OCI-LY7 (cell line): ENCODE measurements around the gene CDH23. TPM values are rescaled to one million over a fixed set of nuclear protein-coding genes. Genes with fewer than 3 reads are reported as not detected.

Experiments used
- BruUV-seq: library from RNA; stranded (reverse); fragments of 400-500 nt; replicated peaks from 2 replicates; lab custom pipeline; 2021; lab: Mats Ljungman, UMichigan
- CTCF ChIA-PET: fragments of 300-600 bp; sonication (Branson Sonifier 250); formaldehyde crosslinking; loops from one replicate; lab custom pipeline; 2022; ENCODE audit warnings: antibody characterized with exemption; ENCODE audit not compliant: unreplicated experiment; lab: Charles Lee
- POLR2A ChIA-PET: fragments of 300-600 bp; sonication (Branson Sonifier 250); formaldehyde crosslinking; loops from one replicate; lab custom pipeline; 2022; ENCODE audit warnings: antibody characterized with exemption; lab: Charles Lee
- DNase-seq: peaks from one replicate; pipeline ENCODE4 v3.0.0-alpha.2; 2015; ENCODE audit warnings: low spot score
- H2AFZ ChIP-seq: fragments of 200-600 bp; sonication (generic), shearing (Covaris generic); 2 replicates; pipeline ENCODE4 v1.6.1; 2014; ENCODE audit warnings: mild to moderate bottlenecking, antibody characterized with exemption, low read length, moderate library complexity
- H3K27ac ChIP-seq: fragments of 200-600 bp; sonication (generic); 2 replicates; pipeline ENCODE4 v1.5.1; 2014; ENCODE audit warnings: mixed run types, low read depth, mild to moderate bottlenecking, moderate library complexity, low read length, inconsistent platforms; ENCODE audit not compliant: poor library complexity, severe bottlenecking
- H3K36me3 ChIP-seq: fragments of 200-600 bp; sonication (generic); 2 replicates; pipeline ENCODE4 v1.6.1; 2014; ENCODE audit warnings: mild to moderate bottlenecking, antibody characterized with exemption, low read length, moderate library complexity, mixed read lengths; ENCODE audit not compliant: insufficient read depth
- H3K4me1 ChIP-seq: fragments of 200-600 bp; sonication (generic); 2 replicates; pipeline ENCODE4 v1.5.1; 2014; ENCODE audit warnings: mild to moderate bottlenecking, low read length; ENCODE audit not compliant: insufficient read depth, poor library complexity, severe bottlenecking
- H3K4me2 ChIP-seq: fragments of 200-600 bp; sonication (generic); 2 replicates; pipeline ENCODE4 v1.6.1; 2014; ENCODE audit warnings: mild to moderate bottlenecking, low read length
- H3K4me3 ChIP-seq: fragments of 200-600 bp; sonication (generic); 2 replicates; pipeline ENCODE4 v1.5.1; 2014; ENCODE audit warnings: mild to moderate bottlenecking, low read depth, low read length; ENCODE audit not compliant: poor library complexity, severe bottlenecking
- H3K79me2 ChIP-seq: fragments of 200-600 bp; sonication (generic); 2 replicates; pipeline ENCODE4 v1.6.1; 2016; ENCODE audit warnings: low read depth, mild to moderate bottlenecking, low read length, moderate library complexity, mixed read lengths; ENCODE audit not compliant: insufficient read depth
- H3K9me2 ChIP-seq: fragments of 200-600 bp; sonication (generic); 2 replicates; pipeline ENCODE4 v1.6.1; 2016; ENCODE audit warnings: mild to moderate bottlenecking, low read length, mixed read lengths; ENCODE audit not compliant: insufficient read depth
- H3K9me3 ChIP-seq: fragments of 200-600 bp; sonication (generic); 2 replicates; pipeline ENCODE4 v1.6.1; 2014; ENCODE audit warnings: mild to moderate bottlenecking, mixed run types, low read length, mixed read lengths
- H4K20me1 ChIP-seq: fragments of 200-600 bp; sonication (generic); 2 replicates; pipeline ENCODE4 v1.6.1; 2014; ENCODE audit warnings: mild to moderate bottlenecking, antibody characterized with exemption, low read length, moderate library complexity, mixed read lengths; ENCODE audit not compliant: insufficient read depth
- CTCF ChIP-seq: fragments of 200-600 bp; sonication (generic); conservative IDR thresholded peaks from 2 replicates; pipeline ENCODE4 v1.5.1; 2014; ENCODE audit warnings: mild to moderate bottlenecking, antibody characterized with exemption, low read length, moderate library complexity, mixed read lengths
- EZH2phosphoT487 ChIP-seq: fragments of 200-600 bp; sonication (generic); IDR thresholded peaks from 2 replicates; pipeline ENCODE4 v1.6.1; 2018; ENCODE audit warnings: low read depth, borderline replicate concordance, mild to moderate bottlenecking, mixed run types, antibody characterized with exemption, low read length, moderate library complexity, mixed read lengths
- intact Hi-C: fragments of 100-400 bp; cut with micrococcal nuclease; formaldehyde crosslinking; loops from one replicate; pipeline ENCODE4 v1.10.0; 2022; ENCODE audit not compliant: unreplicated experiment
- total RNA-seq, 2 experiments: library from RNA; depleted of rRNA in 1 of 2; stranded (reverse); fragments of >200 nt in 1 of 2; shearing (Covaris generic) in 1 of 2; gene quantifications; 2 replicates each; pipeline ENCODE4 v1.2.3, GENCODE V29; 2014 to 2022

CDH23 gene
- total RNA-seq, 2 experiments from 2014 or later, result 0.92 to 9.9 TPM

- no peak overlapping the region for H2AFZ ChIP-seq
Observed at GRCh38 chr10:71492872-71493271, 96.2 kb downstream of the CDH23 start.

GRCh38 chr10:71493741-71494140 lies 97.0 kb downstream of the CDH23 start:
- H3K9me3 ChIP-seq, result peaks cover 13% of the 10 kb centered on the region; the same call in 1 of the 2 replicates
- H3K4me1 ChIP-seq, result peaks cover 7% of the 10 kb centered on the region
- TF ChIP-seq EZH2phosphoT487, result no peak
- no peak for TF ChIP-seq CTCF
- no peak overlapping the region for H3K4me3 ChIP-seq
- H3K36me3 ChIP-seq, result no peaks in the 10 kb centered on the region
- no peak overlapping the region for H3K27ac ChIP-seq
- no peaks in the 10 kb centered on the region for H3K79me2 ChIP-seq
- no peak overlapping the region for H3K4me2 ChIP-seq
- no peak overlapping the region for H2AFZ ChIP-seq
- DNase-seq, result no peak
- H3K9me2 ChIP-seq, result no peaks in the 10 kb centered on the region
- ChIA-PET POLR2A (no interaction called here), CTCF (no interaction called here)
- no TSS peak for BruUV-seq
- H4K20me1 ChIP-seq, result no peaks in the 10 kb centered on the region
- intact Hi-C loops, result no loop called here

More at GRCh38 chr10:71492872-71493271, 96.2 kb downstream of the CDH23 start:
- Histone ChIP-seq H3K36me3 (no peaks in the 10 kb centered on the region), H3K79me2 (no peaks in the 10 kb centered on the region), H3K4me3 (no peak overlapping the region), H3K4me1 (peaks cover 7% of the 10 kb centered on the region), H3K9me2 (no peaks in the 10 kb centered on the region), H3K27ac (no peak overlapping the region), H3K4me2 (no peak overlapping the region), H4K20me1 (no peaks in the 10 kb centered on the region), H3K9me3 (peaks cover 16% of the 10 kb centered on the region; the same call in 1 of the 2 replicates)
- no TSS peak for BruUV-seq
- TF ChIP-seq EZH2phosphoT487, result no peak
- no peak for TF ChIP-seq CTCF
- POLR2A ChIA-PET, result no interaction called here
- intact Hi-C loops, result no loop called here
- no peak for DNase-seq
- CTCF ChIA-PET, result no interaction called here

GRCh38 chr10:71494476-71494875 lies 97.8 kb downstream of the CDH23 start:
- Histone ChIP-seq H2AFZ (no peak overlapping the region), H3K36me3 (no peaks in the 10 kb centered on the region), H3K27ac (no peak overlapping the region), H3K4me2 (no peak overlapping the region), H3K4me1 (peaks cover 7% of the 10 kb centered on the region), H4K20me1 (no peaks in the 10 kb centered on the region), H3K9me3 (0 out of 2 replicates have a peak, but pooled peaks cover 5% of the 10 kb centered on the region), H3K4me3 (no peak overlapping the region), H3K79me2 (no peaks in the 10 kb centered on the region), H3K9me2 (no peaks in the 10 kb centered on the region)
- POLR2A ChIA-PET, result no interaction called here
- TF ChIP-seq EZH2phosphoT487 (no peak), CTCF (no peak)
- intact Hi-C loops, result no loop called here
- CTCF ChIA-PET, result interaction anchor here (0.6 kb wide), 1 partner anchor 38 kb away, joined by 3 read pairs; no protein-coding TSS in a partner anchor
- DNase-seq, result no peak
- no TSS peak for BruUV-seq
